SU-DHL-6 (cell line): Measurements from ENCODE around the gene LCE5A.

ENCODE experiments used
- CTCF ChIP-seq: fragments of 200-600 bp; sonication (generic); IDR thresholded peaks from one replicate; pipeline ENCODE4 v1.5.1; 2017; ENCODE audit warnings: antibody characterized with exemption, mild to moderate bottlenecking, low read length, moderate library complexity; ENCODE audit not compliant: insufficient read depth, poor library complexity, severe bottlenecking
- EZH2phosphoT487 ChIP-seq: fragments of 200-600 bp; sonication (generic), shearing (Covaris generic); conservative IDR thresholded peaks from 2 replicates; pipeline ENCODE4 v1.6.1; 2018; ENCODE audit warnings: mild to moderate bottlenecking, antibody characterized with exemption, low read length, moderate library complexity, mixed read lengths

GRCh38 chr1:152506899-152507498, 3.6 kb upstream of the LCE5A start:
- TF ChIP-seq CTCF (no peak), EZH2phosphoT487 (no peak)
